HL-60 (cell line): ENCODE data around the gene ATP6V1C2.

Source experiments
- POLR2AphosphoS5 ChIP-seq: IDR thresholded peaks from 2 replicates; pipeline ENCODE4 v1.6.1; 2012; ENCODE audit warnings: low read depth
- TF ChIP-seq, protein P1 (sequence below): IDR thresholded peaks from one replicate; pipeline ENCODE4 v1.5.1; 2011; ENCODE audit warnings: low read length, control low read depth, inconsistent platforms; ENCODE audit not compliant: insufficient read depth

DNA sequence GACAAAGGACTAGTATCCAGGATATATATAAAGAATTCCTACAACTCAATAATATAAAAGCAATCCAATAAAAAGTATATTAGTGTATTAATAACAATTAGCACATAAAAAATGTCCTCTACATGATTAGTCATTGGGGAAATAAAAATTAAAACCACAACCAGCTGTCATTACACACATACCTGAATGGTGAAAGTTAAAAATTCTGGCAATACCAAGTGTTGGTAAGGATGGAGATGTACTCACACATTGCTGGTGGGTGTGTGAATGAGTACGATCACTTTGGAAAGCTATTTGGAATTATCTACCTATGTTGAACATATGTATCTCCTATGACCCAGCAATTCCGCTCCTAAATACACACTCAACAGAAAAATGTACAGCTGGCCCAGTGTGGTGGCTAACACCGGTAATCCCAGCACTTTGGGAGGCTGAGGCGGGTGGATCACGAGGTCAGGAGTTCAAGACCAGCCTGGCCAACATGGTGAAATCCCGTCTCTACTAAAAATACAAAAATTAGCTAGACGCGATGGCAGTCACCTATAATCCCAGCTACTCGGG, 17.3 kb upstream of the ATP6V1C2 start:
- TF ChIP-seq, protein P1, sequence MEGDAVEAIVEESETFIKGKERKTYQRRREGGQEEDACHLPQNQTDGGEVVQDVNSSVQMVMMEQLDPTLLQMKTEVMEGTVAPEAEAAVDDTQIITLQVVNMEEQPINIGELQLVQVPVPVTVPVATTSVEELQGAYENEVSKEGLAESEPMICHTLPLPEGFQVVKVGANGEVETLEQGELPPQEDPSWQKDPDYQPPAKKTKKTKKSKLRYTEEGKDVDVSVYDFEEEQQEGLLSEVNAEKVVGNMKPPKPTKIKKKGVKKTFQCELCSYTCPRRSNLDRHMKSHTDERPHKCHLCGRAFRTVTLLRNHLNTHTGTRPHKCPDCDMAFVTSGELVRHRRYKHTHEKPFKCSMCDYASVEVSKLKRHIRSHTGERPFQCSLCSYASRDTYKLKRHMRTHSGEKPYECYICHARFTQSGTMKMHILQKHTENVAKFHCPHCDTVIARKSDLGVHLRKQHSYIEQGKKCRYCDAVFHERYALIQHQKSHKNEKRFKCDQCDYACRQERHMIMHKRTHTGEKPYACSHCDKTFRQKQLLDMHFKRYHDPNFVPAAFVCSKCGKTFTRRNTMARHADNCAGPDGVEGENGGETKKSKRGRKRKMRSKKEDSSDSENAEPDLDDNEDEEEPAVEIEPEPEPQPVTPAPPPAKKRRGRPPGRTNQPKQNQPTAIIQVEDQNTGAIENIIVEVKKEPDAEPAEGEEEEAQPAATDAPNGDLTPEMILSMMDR: no peak
- TF ChIP-seq POLR2AphosphoS5: no peak
